ENCODE measurements around the gene KIF26B. TPM values are rescaled to one million over a fixed set of nuclear protein-coding genes. Genes with fewer than 3 reads are reported as not detected.
"Not testable (repeated sequence)": the region's sequence is repeated elsewhere in the genome, so short reads cannot be mapped to it uniquely, and the experiment has no call there.

The KIF26B gene
- total RNA-seq, 1 experiment from 2014 or later: 1.6 TPM

GRCh38 chr1:245721488-245721887 lies 566.7 kb downstream of the KIF26B start:
- intact Hi-C loops (cut with micrococcal nuclease): no loop called here
- no peak overlapping the region for H3K27ac Mint-ChIP-seq (ENCODE audit: low read depth, unreplicated experiment)
- BruUV-seq (replicated peaks): no TSS peak
- peaks cover 14% of the 10 kb centered on the region for H3K9me3 Mint-ChIP-seq (ENCODE audit: unreplicated experiment)
- ChIA-PET POLR2A (no interaction called here), CTCF (interaction anchor here (0.6 kb wide), 1 partner anchor 112 kb away, joined by 5 read pairs; no protein-coding TSS in a partner anchor)
- H3K4me3 Mint-ChIP-seq (ENCODE audit: unreplicated experiment): no peak overlapping the region
- DNase-seq (ENCODE audit: unreplicated experiment): no peak
- H3K4me1 Mint-ChIP-seq (ENCODE audit: insufficient read depth, unreplicated experiment): peaks cover 8% of the 10 kb centered on the region
- no peaks in the 10 kb centered on the region for H3K36me3 Mint-ChIP-seq (ENCODE audit: insufficient read depth, unreplicated experiment)
- H3K27me3 Mint-ChIP-seq (ENCODE audit: insufficient read depth, unreplicated experiment): no peaks in the 10 kb centered on the region
- TF ChIP-seq CTCF (IDR thresholded peaks at IDR 0.05; ENCODE audit: unreplicated experiment): no peak

- intact Hi-C loops (cut with micrococcal nuclease); H3K27me3 Mint-ChIP-seq (ENCODE audit: insufficient read depth, unreplicated experiment); POLR2A ChIA-PET; H3K36me3 Mint-ChIP-seq (ENCODE audit: insufficient read depth, unreplicated experiment); BruUV-seq (replicated peaks); H3K4me3 Mint-ChIP-seq (ENCODE audit: unreplicated experiment); H3K27ac Mint-ChIP-seq (ENCODE audit: low read depth, unreplicated experiment); DNase-seq (ENCODE audit: unreplicated experiment); H3K4me1 Mint-ChIP-seq (ENCODE audit: insufficient read depth, unreplicated experiment): not testable (repeated sequence)
- H3K9me3 Mint-ChIP-seq (ENCODE audit: unreplicated experiment): peaks cover 51% of the 10 kb centered on the region
- CTCF ChIA-PET: interaction anchor here (0.6 kb wide), 2 partner anchors 391 to 571 kb away, joined by 3 to 4 read pairs; no protein-coding TSS in a partner anchor
Measured at GRCh38 chr1:245728035-245728434, 573.2 kb downstream of the KIF26B start.

GRCh38 chr1:245730801-245731200 lies 576.0 kb downstream of the KIF26B start:
- H3K4me3 Mint-ChIP-seq (ENCODE audit: unreplicated experiment): no peak overlapping the region
- H3K4me1 Mint-ChIP-seq (ENCODE audit: insufficient read depth, unreplicated experiment): peaks cover under 1% of the 10 kb centered on the region
- CTCF ChIA-PET: interaction anchor here (0.7 to 1.2 kb wide), 2 partner anchors 8 to 14 kb away, joined by 3 read pairs; no protein-coding TSS in a partner anchor
- H3K36me3 Mint-ChIP-seq (ENCODE audit: insufficient read depth, unreplicated experiment): no peaks in the 10 kb centered on the region
- BruUV-seq (replicated peaks): no TSS peak
- intact Hi-C loops (cut with micrococcal nuclease): no loop called here
- no peak overlapping the region for H3K27ac Mint-ChIP-seq (ENCODE audit: low read depth, unreplicated experiment)
- peaks cover 52% of the 10 kb centered on the region for H3K9me3 Mint-ChIP-seq (ENCODE audit: unreplicated experiment)
- POLR2A ChIA-PET: no interaction called here
- H3K27me3 Mint-ChIP-seq (ENCODE audit: insufficient read depth, unreplicated experiment): no peaks in the 10 kb centered on the region
- DNase-seq (ENCODE audit: unreplicated experiment): no peak
- TF ChIP-seq CTCF (IDR thresholded peaks at IDR 0.05; ENCODE audit: unreplicated experiment): no peak

- DNase-seq (ENCODE audit: unreplicated experiment); H3K4me1 Mint-ChIP-seq (ENCODE audit: insufficient read depth, unreplicated experiment); BruUV-seq (replicated peaks); H3K36me3 Mint-ChIP-seq (ENCODE audit: insufficient read depth, unreplicated experiment); H3K4me3 Mint-ChIP-seq (ENCODE audit: unreplicated experiment); intact Hi-C loops (cut with micrococcal nuclease); H3K9me3 Mint-ChIP-seq (ENCODE audit: unreplicated experiment); H3K27ac Mint-ChIP-seq (ENCODE audit: low read depth, unreplicated experiment); H3K27me3 Mint-ChIP-seq (ENCODE audit: insufficient read depth, unreplicated experiment); POLR2A ChIA-PET: not testable (repeated sequence)
- CTCF ChIA-PET: interaction anchor here (0.6 to 0.7 kb wide), 2 partner anchors 145 to 504 kb away, joined by 3 read pairs; no protein-coding TSS in a partner anchor
Measured at GRCh38 chr1:245740336-245740735, 585.6 kb downstream of the KIF26B start.

GRCh38 chr1:245742896-245743295 lies 588.1 kb downstream of the KIF26B start:
- CTCF ChIA-PET: no interaction called here
- POLR2A ChIA-PET: no interaction called here
- Mint-ChIP-seq H3K27me3 (ENCODE audit: insufficient read depth, unreplicated experiment) (no peaks in the 10 kb centered on the region), H3K4me3 (ENCODE audit: unreplicated experiment) (no peak overlapping the region), H3K36me3 (ENCODE audit: insufficient read depth, unreplicated experiment) (no peaks in the 10 kb centered on the region), H3K27ac (ENCODE audit: low read depth, unreplicated experiment) (no peak overlapping the region), H3K9me3 (ENCODE audit: unreplicated experiment) (peaks cover 10% of the 10 kb centered on the region), H3K4me1 (ENCODE audit: insufficient read depth, unreplicated experiment) (no peaks in the 10 kb centered on the region)
- intact Hi-C loops (cut with micrococcal nuclease): no loop called here
- DNase-seq (ENCODE audit: unreplicated experiment): no peak
- no peak for TF ChIP-seq CTCF (IDR thresholded peaks at IDR 0.05; ENCODE audit: unreplicated experiment)
- BruUV-seq (replicated peaks): no TSS peak
